Keratinocyte (primary cell): ENCODE measurements around the gene NEUROD2. TPM values are rescaled to one million over a fixed set of nuclear protein-coding genes. Genes with fewer than 3 reads are reported as not detected.

Experiments used
- DNase-seq: peaks from one replicate; pipeline ENCODE4 v3.0.0-alpha.2; 2011; ENCODE audit warnings: low read depth, missing footprints, low spot score
- FAIRE-seq: peaks from 2 replicates; lab custom pipeline; 2011; peaks lifted over from hg19 to GRCh38; lab: Jason Lieb, UNC
- H2AFZ ChIP-seq: 2 replicates; pipeline ENCODE4 v1.6.0; 2012; ENCODE audit warnings: low read length, control low read depth, inconsistent platforms; ENCODE audit not compliant: control insufficient read depth
- H3K27ac ChIP-seq: 2 replicates; pipeline ENCODE4 v1.5.1; 2011; ENCODE audit warnings: low read length; ENCODE audit not compliant: control insufficient read depth, insufficient read depth
- H3K27me3 ChIP-seq: 3 replicates; pipeline ENCODE4 v1.6.0; 2011; ENCODE audit warnings: low read length; ENCODE audit not compliant: control insufficient read depth, insufficient read depth; ENCODE audit errors: extremely low read depth
- H3K36me3 ChIP-seq, 2 experiments: 2 replicates in 1 of 2; 3 replicates in 1 of 2; pipeline ENCODE4 v1.5.1; 2011; ENCODE audit warnings: low read length in 2 of 2, mild to moderate bottlenecking in 1 of 2; ENCODE audit not compliant: control insufficient read depth in 2 of 2, insufficient read depth in 2 of 2; ENCODE audit errors: extremely low read depth in 1 of 2
- H3K4me1 ChIP-seq: 3 replicates; pipeline ENCODE4 v1.5.1; 2011; ENCODE audit warnings: low read length; ENCODE audit not compliant: control insufficient read depth, insufficient read depth; ENCODE audit errors: extremely low read depth
- H3K4me2 ChIP-seq: 3 replicates; pipeline ENCODE4 v1.6.0; 2011; ENCODE audit warnings: low read depth, low read length; ENCODE audit not compliant: control insufficient read depth, insufficient read depth; ENCODE audit errors: extremely low read depth
- H3K4me3 ChIP-seq, 3 experiments: fragments of 200-600 bp in 1 of 3; sonication (generic) in 1 of 3; 2 replicates in 2 of 3; 3 replicates in 1 of 3; pipeline ENCODE4 v1.5.1; 2011 to 2016; ENCODE audit warnings: low read length in 3 of 3, mild to moderate bottlenecking in 3 of 3, control low read depth in 2 of 3, inconsistent platforms in 1 of 3, low read depth in 1 of 3, mixed read lengths in 1 of 3, mixed run types in 1 of 3, moderate library complexity in 1 of 3; ENCODE audit not compliant: control insufficient read depth in 2 of 3, insufficient read depth in 2 of 3; ENCODE audit errors: extremely low read depth in 1 of 3
- H3K79me2 ChIP-seq: 2 replicates; pipeline ENCODE4 v1.6.0; 2012; ENCODE audit warnings: low read length; ENCODE audit not compliant: control insufficient read depth, insufficient read depth
- H3K9ac ChIP-seq: 3 replicates; pipeline ENCODE4 v1.6.0; 2011; ENCODE audit warnings: low read length; ENCODE audit not compliant: control insufficient read depth, insufficient read depth; ENCODE audit errors: extremely low read depth
- H3K9me1 ChIP-seq: 3 replicates; pipeline ENCODE4 v1.6.0; 2011; ENCODE audit warnings: low read length; ENCODE audit not compliant: control insufficient read depth, insufficient read depth; ENCODE audit errors: extremely low read depth
- H3K9me3 ChIP-seq: 2 replicates; pipeline ENCODE4 v1.5.1; 2012; ENCODE audit warnings: low read depth, low read length; ENCODE audit not compliant: control insufficient read depth
- H4K20me1 ChIP-seq: 3 replicates; pipeline ENCODE4 v1.6.0; 2011; ENCODE audit warnings: low read length; ENCODE audit not compliant: control insufficient read depth, insufficient read depth; ENCODE audit errors: extremely low read depth
- CTCF ChIP-seq, 3 experiments: IDR thresholded peaks in 1 of 3; conservative IDR thresholded peaks in 1 of 3; optimal IDR thresholded peaks in 1 of 3; 2 replicates in 2 of 3; 3 replicates in 1 of 3; pipeline versions ENCODE3 to v1.5.1; 2011; ENCODE audit warnings: low read length in 3 of 3, mild to moderate bottlenecking in 3 of 3, moderate library complexity in 2 of 3, control low read depth in 1 of 3, inconsistent platforms in 1 of 3; ENCODE audit not compliant: insufficient read depth in 2 of 3; ENCODE audit errors: extremely low read depth in 1 of 3
- EZH2 ChIP-seq: IDR thresholded peaks from one replicate; pipeline ENCODE4 v1.6.1; 2012; ENCODE audit warnings: inconsistent platforms, mild to moderate bottlenecking, low read length, moderate library complexity
- dilution Hi-C: fragments of 300-500 bp; cut with MboI; formaldehyde crosslinking; loops from one replicate; pipeline ENCODE4 v1.7.0; 2020; ENCODE audit warnings: low sequenced_read_pairs; ENCODE audit not compliant: extremely low pct_ligation_motif_present
- polyA plus RNA-seq, 5 experiments: library from polyadenylated mRNA; depleted of rRNA in 3 of 5; stranded (reverse) in 3 of 5; stranded (forward) in 1 of 5; unstranded in 1 of 5; fragments of >200 nt; gene quantifications; 1 replicate in 1 of 5; 2 replicates in 3 of 5; 3 replicates in 1 of 5; pipeline versions ENCODE4 v1.2.1 to v1.2.3, GENCODE V29; 2011 to 2012; ENCODE audit warnings: missing spikeins in 2 of 5, low read depth in 1 of 5, low replicate concordance in 1 of 5

The NEUROD2 gene
- polyA plus RNA-seq, 1 donor (not counting 4 experiments of a cell fraction or from before 2014, with no cell fraction given): not detected

GRCh38 chr17:39562976-39563375 is 44.7 kb downstream of the NEUROD2 start:
- H3K36me3 ChIP-seq: peaks cover 0 to 11% of the 10 kb centered on the region in 2 experiments
- no peak overlapping the region for H3K27ac ChIP-seq
- H3K79me2 ChIP-seq: no peaks in the 10 kb centered on the region
- H3K9me1 ChIP-seq: no peaks in the 10 kb centered on the region
- dilution Hi-C loops: no loop called here
- no peak overlapping the region for H3K4me3 ChIP-seq
- H3K4me2 ChIP-seq: no peak overlapping the region
- H3K9me3 ChIP-seq: no peaks in the 10 kb centered on the region
- FAIRE-seq (no peak), DNase-seq (no peak)
- no peak overlapping the region for H3K9ac ChIP-seq
- TF ChIP-seq EZH2 (no peak), CTCF (optimal IDR thresholded peaks at IDR 0.05 in 1 of 3, IDR thresholded peaks at IDR 0.05 in 1 of 3, conservative IDR thresholded peaks at IDR 0.05 in 1 of 3; ENCODE audit: extremely low read depth in 1 of 3, insufficient read depth in 2 of 3, low read length in 3 of 3) (no peak)
- H3K4me1 ChIP-seq: no peaks in the 10 kb centered on the region
- no peak overlapping the region for H2AFZ ChIP-seq
- H4K20me1 ChIP-seq: no peaks in the 10 kb centered on the region
- H3K27me3 ChIP-seq: no peaks in the 10 kb centered on the region

- Histone ChIP-seq H3K4me1 (no peaks in the 10 kb centered on the region), H3K9ac (no peak overlapping the region), H3K79me2 (no peaks in the 10 kb centered on the region), H2AFZ (no peak overlapping the region), H3K36me3 (peaks cover 0 to 12% of the 10 kb centered on the region in 2 experiments), H3K9me1 (no peaks in the 10 kb centered on the region), H3K27ac (no peak overlapping the region), H4K20me1 (no peaks in the 10 kb centered on the region), H3K27me3 (no peaks in the 10 kb centered on the region), H3K4me2 (no peak overlapping the region), H3K4me3 (no peak overlapping the region), H3K9me3 (no peaks in the 10 kb centered on the region)
- dilution Hi-C loops: no loop called here
- TF ChIP-seq CTCF (optimal IDR thresholded peaks at IDR 0.05 in 1 of 3, IDR thresholded peaks at IDR 0.05 in 1 of 3, conservative IDR thresholded peaks at IDR 0.05 in 1 of 3; ENCODE audit: extremely low read depth in 1 of 3, insufficient read depth in 2 of 3, low read length in 3 of 3): no peak
- no peak for TF ChIP-seq EZH2
- no peak for DNase-seq
- FAIRE-seq: no peak
These were observed 45.3 kb downstream of the NEUROD2 start for GRCh38 chr17:39562395-39562794.
